Naive thymus-derived CD4-positive, alpha-beta T cell (primary cell): ENCODE data around the gene SZRD1. TPM values are rescaled to one million over a fixed set of nuclear protein-coding genes. Genes with fewer than 3 reads are reported as not detected.
A peak's percentile ranks its signal among the peaks of the same experiment; 100 is the strongest.
"Not testable (repeated sequence)": the region's sequence is repeated elsewhere in the genome, so short reads cannot be mapped to it uniquely, and the experiment has no call there.

Experiments used
- ATAC-seq: fragments of 150-1000 bp; cut with Tn5 transposase; 2 replicates; pipeline ENCODE4 v1.10.0; 2021; ENCODE audit warnings: mild to moderate bottlenecking, moderate library complexity
- CTCF ChIA-PET: fragments of 350-600 bp; sonication (Branson Sonifier 250); formaldehyde crosslinking; loops from one replicate; lab custom pipeline; 2021; ENCODE audit warnings: antibody characterized with exemption; lab: Charles Lee
- POLR2A ChIA-PET: fragments of 350-600 bp; sonication (Branson Sonifier 250); formaldehyde crosslinking; loops from one replicate; lab custom pipeline; 2021; ENCODE audit warnings: antibody characterized with exemption, inconsistent platforms; lab: Charles Lee
- DNase-seq, 9 donors: peaks; one replicate each; pipeline versions ENCODE4 v3.0.0 to v3.0.0-alpha.2; 2020 to 2022; ENCODE audit warnings: mixed read lengths in 1 of 9
- H3K27ac ChIP-seq: one replicate; pipeline ENCODE4 v1.7.0; 2013; ENCODE audit warnings: mild to moderate bottlenecking, low read depth, low read length, moderate library complexity
- H3K27me3 ChIP-seq, 2 donors: one replicate each; pipeline ENCODE4 v1.7.0; 2013; ENCODE audit warnings: low read length in 2 of 2, mild to moderate bottlenecking in 2 of 2, moderate library complexity in 2 of 2; ENCODE audit not compliant: control insufficient read depth in 2 of 2, insufficient read depth in 2 of 2
- H3K36me3 ChIP-seq, 3 experiments: 1 replicate in 2 of 3; 2 replicates in 1 of 3; pipeline ENCODE4 v1.7.0; 2013; ENCODE audit warnings: low read length in 3 of 3, mild to moderate bottlenecking in 3 of 3, moderate library complexity in 1 of 3; ENCODE audit not compliant: insufficient read depth in 3 of 3, control insufficient read depth in 2 of 3
- H3K4me1 ChIP-seq, 2 donors: one replicate each; pipeline ENCODE4 v1.7.0; 2013; ENCODE audit warnings: low read length in 2 of 2, mild to moderate bottlenecking in 2 of 2, moderate library complexity in 1 of 2; ENCODE audit not compliant: control insufficient read depth in 2 of 2, insufficient read depth in 2 of 2
- H3K4me3 ChIP-seq: 2 replicates; pipeline ENCODE4 v1.7.0; 2013; ENCODE audit warnings: mild to moderate bottlenecking, low read length
- H3K9me3 ChIP-seq, 3 experiments: 1 replicate in 2 of 3; 2 replicates in 1 of 3; pipeline ENCODE4 v1.7.0; 2013; ENCODE audit warnings: low read length in 3 of 3; ENCODE audit not compliant: control insufficient read depth in 2 of 3
- H3K27ac Mint-ChIP-seq, 9 donors: one replicate each; pipeline ENCODE4 v1.8.0; 2020 to 2022; ENCODE audit warnings: mixed read lengths in 9 of 9, mild to moderate bottlenecking in 8 of 9, moderate library complexity in 5 of 9, inconsistent platforms in 2 of 9
- H3K27me3 Mint-ChIP-seq, 5 donors: one replicate each; pipeline ENCODE4 v1.8.0; 2021 to 2022; ENCODE audit warnings: mixed read lengths in 5 of 5, mild to moderate bottlenecking in 1 of 5
- H3K36me3 Mint-ChIP-seq, 5 donors: one replicate each; pipeline ENCODE4 v1.8.0; 2020 to 2022; ENCODE audit warnings: mixed read lengths in 5 of 5, mild to moderate bottlenecking in 3 of 5, inconsistent platforms in 1 of 5
- H3K4me1 Mint-ChIP-seq, 7 donors: one replicate each; pipeline ENCODE4 v1.8.0; 2020 to 2022; ENCODE audit warnings: mixed read lengths in 7 of 7, mild to moderate bottlenecking in 3 of 7, inconsistent platforms in 1 of 7
- H3K4me3 Mint-ChIP-seq, 10 donors: one replicate each; pipeline ENCODE4 v1.8.0; 2020 to 2022; ENCODE audit warnings: mild to moderate bottlenecking in 10 of 10, mixed read lengths in 10 of 10, moderate library complexity in 6 of 10, inconsistent platforms in 2 of 10
- H3K9me3 Mint-ChIP-seq, 11 donors: one replicate each; pipeline ENCODE4 v1.8.0; 2020 to 2022; ENCODE audit warnings: mixed read lengths in 11 of 11, mild to moderate bottlenecking in 4 of 11, inconsistent platforms in 1 of 11, moderate library complexity in 1 of 11
- intact Hi-C, 2 donors: fragments of 100-400 bp; cut with micrococcal nuclease; formaldehyde crosslinking; loops; one replicate each; pipeline ENCODE4 v1.15.1; 2023
- polyA plus RNA-seq, 2 donors: library from polyadenylated mRNA; unstranded; fragments of 300-500 nt; fragmentation: Illumina TruSeq; gene quantifications; one replicate each; pipeline ENCODE4 v1.2.3, GENCODE V29; 2021
- total RNA-seq, 6 experiments: library from RNA in 5 of 6; stranded (reverse) in 5 of 6; gene quantifications; 1 replicate in 5 of 6; 2 replicates in 1 of 6; pipeline ENCODE4 v1.2.3 and lab custom pipeline; 2021 to 2026

SZRD1 gene
- total and polyA plus RNA-seq, 7 experiments from 2014 or later: 36.8 to 163 (median 82.5) TPM

DNA sequence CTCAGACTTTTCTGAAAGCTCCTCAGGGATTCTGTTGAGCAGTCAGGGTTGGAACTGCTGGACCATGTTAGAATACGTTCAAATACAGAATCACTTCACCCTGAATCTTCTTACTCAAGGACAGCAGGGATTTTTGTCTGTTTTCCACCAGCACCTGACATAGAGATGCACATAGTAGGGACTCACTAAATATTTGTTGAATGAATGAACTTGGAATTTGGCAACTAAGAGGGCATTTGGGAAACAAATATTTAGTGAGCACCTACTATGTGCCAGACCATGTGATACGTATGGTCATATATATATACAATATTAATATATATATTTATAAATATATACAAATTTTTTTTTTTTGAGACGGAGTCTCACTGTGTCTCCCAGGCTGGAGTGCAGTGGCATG lies 10.2 kb upstream of the SZRD1 start:
- no peaks in the 10 kb centered on the region for H3K9me3 ChIP-seq
- H3K27me3 Mint-ChIP-seq: no peaks in the 10 kb centered on the region
- no peak overlapping the region for H3K27ac Mint-ChIP-seq
- H3K4me1 Mint-ChIP-seq: peaks cover 0 to 12% (median 4%) of the 10 kb centered on the region in 7 donors
- no peaks in the 10 kb centered on the region for H3K27me3 ChIP-seq
- H3K36me3 Mint-ChIP-seq: no peaks in the 10 kb centered on the region
- H3K27ac ChIP-seq: no peak overlapping the region
- H3K4me3 ChIP-seq: no peak overlapping the region
- CTCF ChIA-PET: interaction anchor here (0.6 kb wide), 2 partner anchors 30 to 600 kb away, joined by 4 read pairs; no protein-coding TSS in a partner anchor
- POLR2A ChIA-PET: no interaction called here
- DNase-seq (no peak), ATAC-seq (no peak)
- H3K4me1 ChIP-seq: peaks cover 5 to 6% of the 10 kb centered on the region in 2 donors
- H3K36me3 ChIP-seq: peaks cover 0 to 3% (median 0%) of the 10 kb centered on the region in 3 experiments
- intact Hi-C loops: no loop called here
- no peaks in the 10 kb centered on the region for H3K9me3 Mint-ChIP-seq
- H3K4me3 Mint-ChIP-seq: no peak overlapping the region

DNA sequence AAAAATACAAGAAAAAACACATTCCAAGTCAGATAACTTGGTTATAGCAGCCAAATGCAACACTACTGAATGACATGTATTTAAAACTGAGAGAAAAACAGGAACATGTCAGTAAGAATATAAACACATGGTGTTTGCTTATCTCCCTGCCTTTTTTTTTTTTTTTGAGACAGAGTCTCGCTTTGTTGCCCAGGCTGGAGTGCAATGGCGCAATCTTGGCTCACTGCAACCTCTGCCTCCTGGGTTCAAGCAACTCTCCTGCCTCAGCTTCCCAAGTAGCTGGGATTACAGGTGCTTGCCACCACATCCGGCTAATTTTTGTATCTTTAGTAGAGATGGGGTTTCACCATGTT lies 1.9 kb upstream of the SZRD1 start:
- H3K36me3 ChIP-seq, H3K27ac Mint-ChIP-seq, H3K4me3 ChIP-seq: not testable (repeated sequence)

DNA sequence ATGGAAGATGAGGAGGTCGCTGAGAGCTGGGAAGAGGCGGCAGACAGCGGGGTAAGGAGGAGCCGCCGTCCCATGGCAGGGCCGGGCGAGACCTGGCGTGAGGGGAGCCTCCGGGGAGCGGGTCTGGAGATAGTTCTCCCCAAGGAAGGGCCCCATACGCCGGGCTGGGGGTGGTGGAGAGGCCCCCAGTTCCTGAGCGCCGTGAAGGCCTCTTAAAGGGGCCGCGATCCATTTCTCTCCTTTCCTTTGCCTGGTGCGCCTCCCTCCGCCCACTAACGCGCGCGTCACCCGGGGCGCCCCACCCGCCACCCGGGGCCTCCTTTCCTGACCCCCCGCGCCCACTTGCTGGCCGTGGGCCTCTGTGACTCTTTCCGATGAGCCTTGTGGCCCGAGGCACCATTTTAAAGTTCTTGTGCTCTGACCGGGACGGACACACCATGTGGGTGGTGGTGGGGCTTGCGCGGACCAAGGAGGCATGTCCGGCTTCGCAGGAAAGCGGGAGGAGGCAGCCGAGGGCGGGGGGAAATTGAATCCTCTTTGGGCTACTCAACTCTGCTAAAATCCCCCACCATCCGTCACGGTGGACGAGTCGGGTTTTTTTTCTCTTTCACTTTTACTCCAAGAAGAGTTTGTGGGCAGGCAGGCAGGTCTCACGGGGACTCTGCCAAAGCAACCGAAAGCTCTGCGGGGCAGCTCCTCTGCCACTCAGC lies 371 bp downstream of the SZRD1 start:
- ChIA-PET CTCF (interaction anchor here (1.2 to 2.2 kb wide), 2 partner anchors 14 to 72 kb away, joined by 3 to 8 read pairs; partner anchors contain the start of gene NECAP2), POLR2A (interaction anchor here (1.0 to 5.1 kb wide), 7 partner anchors 9 to 206 kb away, joined by 4 to 29 read pairs (median 7); partner anchors contain the start of genes FBXO42 and NECAP2)

More for the DNA sequence above, 1.9 kb upstream of the SZRD1 start:
- ChIA-PET POLR2A (interaction anchor here (0.8 to 5.1 kb wide), 4 partner anchors 12 to 80 kb away, joined by 3 to 29 read pairs (median 4); partner anchors contain the start of gene FBXO42), CTCF (interaction anchor here (0.6 to 1.2 kb wide), 3 partner anchors 9 to 286 kb away, joined by 3 to 5 read pairs (median 4); no protein-coding TSS in a partner anchor)
- intact Hi-C loops: loop anchor here (5.0 to 10.0 kb wide), 6 partner anchors 57 to 690 kb away; partner anchors contain the start of genes ATP13A2 (in 1 of the 2), RNU1-1 (in 1 of the 2) and SDHB (in 1 of the 2)
- not testable (repeated sequence) for H3K27ac ChIP-seq, H3K9me3 ChIP-seq, DNase-seq, H3K27me3 ChIP-seq, H3K36me3 Mint-ChIP-seq, H3K9me3 Mint-ChIP-seq, H3K27me3 Mint-ChIP-seq, H3K4me3 Mint-ChIP-seq, ATAC-seq
- peaks cover 16 to 21% of the 10 kb centered on the region in 2 donors for H3K4me1 ChIP-seq
- H3K4me1 Mint-ChIP-seq: peaks cover 11 to 32% (median 28%) of the 10 kb centered on the region in 7 donors

DNA sequence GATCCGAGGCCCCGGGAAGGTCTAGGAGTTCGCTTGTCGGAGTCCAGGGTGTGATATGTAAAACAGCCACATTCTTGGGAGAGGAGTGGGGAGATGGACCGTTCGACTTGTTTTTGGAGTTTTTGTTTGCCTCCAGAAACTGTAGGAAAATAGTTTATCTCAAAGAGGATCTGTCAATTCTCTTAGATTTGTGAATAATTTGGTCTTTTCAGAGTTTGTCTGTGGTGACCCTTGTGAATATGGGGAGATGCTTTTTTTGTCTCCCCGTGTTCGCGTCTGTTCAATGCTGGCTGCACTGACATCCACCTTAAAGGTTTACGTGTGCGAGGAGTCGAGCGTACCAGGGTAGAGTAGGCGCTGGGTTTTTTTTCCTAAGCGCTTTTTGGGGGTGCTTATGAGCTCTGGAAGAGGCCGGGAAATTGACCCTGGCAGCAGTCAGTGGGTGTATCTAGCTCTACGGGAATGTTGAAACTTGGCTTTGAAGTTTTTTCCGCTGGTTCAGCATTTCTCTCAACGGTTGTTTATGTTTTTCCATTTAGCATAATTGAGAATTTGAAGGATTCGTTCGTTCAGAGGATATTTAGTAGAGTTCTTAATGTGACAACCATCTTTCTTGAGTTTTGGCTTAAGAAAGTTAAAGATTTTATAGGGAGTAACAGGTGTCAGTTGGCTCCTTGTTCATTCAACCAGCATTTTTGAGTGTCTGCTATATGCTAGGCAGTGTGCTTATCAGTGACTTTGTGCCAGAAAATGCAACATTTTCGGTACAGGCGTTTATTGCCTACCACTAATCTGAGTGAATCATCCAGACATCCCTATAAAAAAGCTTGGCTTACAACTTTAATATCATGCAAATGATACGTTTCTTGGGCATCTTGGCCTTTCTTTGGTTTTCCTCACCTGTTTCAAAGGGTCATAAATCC lies 1.2 kb downstream of the SZRD1 start:
- peaks cover 26 to 55% (median 50%) of the 10 kb centered on the region in 7 donors for H3K4me1 Mint-ChIP-seq
- DNase-seq: peak in 2 of 9 donors; percentile 16 to 23
- CTCF ChIA-PET: interaction anchor here (2.2 kb wide), 1 partner anchor 71 kb away, joined by 8 read pairs; the partner anchor contains the start of gene NECAP2
- Histone ChIP-seq H3K36me3 (peaks cover 0 to 11% (median 0%) of the 10 kb centered on the region in 3 experiments), H3K4me3 (peak overlapping the region; percentile 98), H3K9me3 (no peaks in the 10 kb centered on the region), H3K27ac (peak overlapping the region; percentile 99), H3K27me3 (no peaks in the 10 kb centered on the region), H3K4me1 (peaks cover 24 to 32% of the 10 kb centered on the region in 2 donors)
- POLR2A ChIA-PET: interaction anchor here (1.0 to 5.1 kb wide), 5 partner anchors 13 to 207 kb away, joined by 4 to 29 read pairs (median 15); partner anchors contain the start of genes FBXO42 and NECAP2
- H3K36me3 Mint-ChIP-seq: peaks cover 4 to 15% (median 7%) of the 10 kb centered on the region in 5 donors
- H3K4me3 Mint-ChIP-seq: peak overlapping the region; percentile 93 to 99 (median 96)
- H3K27ac Mint-ChIP-seq: peak overlapping the region; percentile 90 to 99 (median 97)
- no peak for ATAC-seq
- intact Hi-C loops: loop anchor here (1.0 to 10.0 kb wide), 22 partner anchors 16 to 843 kb away; partner anchors contain the start of genes CPLANE2 (in 2 of the 2), FBXO42 (in 2 of the 2), ATP13A2 (in 1 of the 2) and DNAJC16 (in 1 of the 2)
- no peaks in the 10 kb centered on the region for H3K27me3 Mint-ChIP-seq
- H3K9me3 Mint-ChIP-seq: peaks cover 0 to 2% (median 0%) of the 10 kb centered on the region in 11 donors

More for the DNA sequence above, 371 bp downstream of the SZRD1 start:
- DNase-seq (peak in 8 of 9 donors; percentile 72 to 92 (median 86)), ATAC-seq (peak; percentile 78)
- Mint-ChIP-seq H3K27me3 (no peaks in the 10 kb centered on the region), H3K36me3 (peaks cover 0 to 10% (median under 1%) of the 10 kb centered on the region in 5 donors), H3K4me1 (peaks cover 19 to 50% (median 44%) of the 10 kb centered on the region in 7 donors), H3K9me3 (peaks cover 0 to 2% (median 0%) of the 10 kb centered on the region in 11 donors), H3K4me3 (peak overlapping the region; percentile 93 to 99 (median 96)), H3K27ac (peak overlapping the region; percentile 90 to 99 (median 97))
- intact Hi-C loops: loop anchor here (1.0 to 10.0 kb wide), 22 partner anchors 15 to 842 kb away; partner anchors contain the start of genes CPLANE2 (in 2 of the 2), FBXO42 (in 2 of the 2), ATP13A2 (in 1 of the 2) and DNAJC16 (in 1 of the 2)
- Histone ChIP-seq H3K4me1 (peaks cover 24 to 26% of the 10 kb centered on the region in 2 donors), H3K27ac (peak overlapping the region; percentile 99), H3K9me3 (no peaks in the 10 kb centered on the region), H3K27me3 (no peaks in the 10 kb centered on the region), H3K36me3 (peaks cover 0 to 6% (median 0%) of the 10 kb centered on the region in 3 experiments), H3K4me3 (peak overlapping the region; percentile 98)

DNA sequence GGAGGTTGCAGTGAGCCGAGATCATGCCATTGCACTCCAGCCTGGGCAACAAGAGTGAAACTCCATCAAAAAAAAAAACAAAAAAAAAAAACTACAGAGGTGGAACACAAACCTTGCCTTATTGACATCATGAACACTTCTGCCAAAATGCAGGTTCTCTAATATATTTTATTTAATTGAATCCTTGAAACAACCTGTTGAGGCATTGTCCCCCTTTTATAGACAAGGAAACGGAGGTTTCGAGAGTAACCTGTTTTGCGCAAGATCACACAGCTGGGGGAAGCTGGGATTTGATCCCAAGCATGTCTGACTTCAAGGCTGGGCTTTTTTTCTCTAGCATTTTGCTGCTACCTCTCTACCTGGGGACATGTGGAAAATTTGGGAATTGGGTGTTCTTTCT lies 2.8 kb downstream of the SZRD1 start:
- ChIA-PET POLR2A (interaction anchor here (0.6 to 5.1 kb wide), 4 partner anchors 16 to 579 kb away, joined by 4 to 29 read pairs (median 4); partner anchors contain the start of gene FBXO42), CTCF (interaction anchor here (0.7 kb wide), 1 partner anchor 291 kb away, joined by 3 read pairs; no protein-coding TSS in a partner anchor)
- Histone ChIP-seq H3K4me1 (peaks cover 29 to 37% of the 10 kb centered on the region in 2 donors), H3K9me3 (no peaks in the 10 kb centered on the region), H3K36me3 (peaks cover 0 to 11% (median 0%) of the 10 kb centered on the region in 3 experiments), H3K27me3 (no peaks in the 10 kb centered on the region), H3K27ac (no peak overlapping the region), H3K4me3 (no peak overlapping the region)
- peaks cover 38 to 66% (median 58%) of the 10 kb centered on the region in 7 donors for H3K4me1 Mint-ChIP-seq
- H3K36me3 Mint-ChIP-seq: peaks cover 4 to 20% (median 8%) of the 10 kb centered on the region in 5 donors
- DNase-seq (no peak), ATAC-seq (no peak)
- H3K27me3 Mint-ChIP-seq: no peaks in the 10 kb centered on the region
- H3K27ac Mint-ChIP-seq: peak overlapping the region in 1 of 9 donors; percentile 34
- H3K4me3 Mint-ChIP-seq: peak overlapping the region in 5 of 10 donors; percentile 19 to 98 (median 75)
- intact Hi-C loops: loop anchor here (5.0 to 10.0 kb wide), 6 partner anchors 52 to 685 kb away; partner anchors contain the start of genes ATP13A2 (in 1 of the 2), RNU1-1 (in 1 of the 2) and SDHB (in 1 of the 2)
- H3K9me3 Mint-ChIP-seq: peaks cover 0 to 2% (median 0%) of the 10 kb centered on the region in 11 donors
